SK-N-SH treated with all-trans-retinoic acid at 6 μM for 48 hours (cell line): Measurements from ENCODE around the gene MED12.
A peak's percentile ranks its signal among the peaks of the same experiment; 100 is the strongest.

ENCODE experiments used
- ATAC-seq: fragments of 200-7000 bp; cut with Tn5 transposase; 3 replicates; pipeline ENCODE4 v1.9.1; 2020; ENCODE audit warnings: mild to moderate bottlenecking, moderate library complexity
- ARNTL ChIP-seq: fragments of 450-650 bp; formaldehyde crosslinking; IDR thresholded peaks from 2 replicates; pipeline ENCODE4 v1.5.0; 2020; ENCODE audit warnings: low read depth, mild to moderate bottlenecking, moderate library complexity, borderline replicate concordance
- BACH2 ChIP-seq: fragments of 250-450 bp; sonication (Bioruptor Pico); IDR thresholded peaks from 2 replicates; pipeline ENCODE4 v1.9.0; 2021; ENCODE audit warnings: mild to moderate bottlenecking, borderline replicate concordance
- CREB5 ChIP-seq: fragments of 250-450 bp; sonication (Bioruptor Pico); IDR thresholded peaks from 2 replicates; pipeline ENCODE4 v1.5.1; 2020; ENCODE audit warnings: low read depth, mild to moderate bottlenecking, moderate library complexity
- CSDC2 ChIP-seq: fragments of 250-450 bp; sonication (Bioruptor Pico); IDR thresholded peaks from 2 replicates; pipeline ENCODE4 v1.5.0; 2020; ENCODE audit warnings: mild to moderate bottlenecking, moderate library complexity
- CSRNP3 ChIP-seq: fragments of 250-450 bp; sonication (Bioruptor Pico); IDR thresholded peaks from 2 replicates; pipeline ENCODE4 v1.5.1; 2021; ENCODE audit warnings: mild to moderate bottlenecking, moderate library complexity
- ESRRG ChIP-seq: fragments of 250-450 bp; sonication (Bioruptor Pico); IDR thresholded peaks from 2 replicates; pipeline ENCODE4 v1.6.1; 2021; ENCODE audit warnings: mild to moderate bottlenecking
- GLIS3 ChIP-seq: fragments of 250-450 bp; sonication (Bioruptor Pico); IDR thresholded peaks from 2 replicates; pipeline ENCODE4 v1.5.0; 2020; ENCODE audit warnings: mild to moderate bottlenecking, moderate library complexity
- OSR1 ChIP-seq: fragments of 250-450 bp; sonication (Bioruptor Pico); IDR thresholded peaks from 2 replicates; pipeline ENCODE4 v1.8.0; 2022; ENCODE audit warnings: moderate library complexity, mild to moderate bottlenecking, inconsistent platforms
- PATZ1 ChIP-seq: fragments of 250-450 bp; sonication (Bioruptor Pico); IDR thresholded peaks from 2 replicates; pipeline ENCODE4 v1.8.0; 2020; ENCODE audit warnings: mild to moderate bottlenecking, moderate library complexity, borderline replicate concordance
- POU6F1 ChIP-seq: fragments of 250-450 bp; sonication (Bioruptor Pico); IDR thresholded peaks from 2 replicates; pipeline ENCODE4 v1.8.0; 2021; ENCODE audit warnings: low read depth, mild to moderate bottlenecking, moderate library complexity, borderline replicate concordance
- PPARA ChIP-seq: fragments of 250-450 bp; sonication (Bioruptor Pico); IDR thresholded peaks from 2 replicates; pipeline ENCODE4 v1.5.0; 2020; ENCODE audit warnings: mild to moderate bottlenecking, borderline replicate concordance
- RARB ChIP-seq: fragments of 250-450 bp; sonication (Bioruptor Pico); IDR thresholded peaks from 2 replicates; pipeline ENCODE4 v1.8.0; 2021; ENCODE audit warnings: mild to moderate bottlenecking, moderate library complexity
- SNAI2 ChIP-seq: fragments of 250-450 bp; sonication (Bioruptor Pico); IDR thresholded peaks from 2 replicates; pipeline ENCODE4 v1.5.0; 2020; ENCODE audit warnings: mild to moderate bottlenecking, moderate library complexity
- TOX ChIP-seq: fragments of 250-450 bp; sonication (Bioruptor Pico); IDR thresholded peaks from 2 replicates; pipeline ENCODE4 v1.8.0; 2021; ENCODE audit warnings: mild to moderate bottlenecking, moderate library complexity, borderline replicate concordance
- TSHZ2 ChIP-seq: fragments of 250-450 bp; sonication (Bioruptor Pico); IDR thresholded peaks from 2 replicates; pipeline ENCODE4 v1.5.0; 2020; ENCODE audit warnings: mild to moderate bottlenecking, moderate library complexity
- ZC3H10 ChIP-seq: fragments of 250-450 bp; sonication (Bioruptor Pico); IDR thresholded peaks from 2 replicates; pipeline ENCODE4 v1.5.1; 2021; ENCODE audit warnings: mild to moderate bottlenecking, moderate library complexity
- ZFP3 ChIP-seq: fragments of 250-450 bp; sonication (Bioruptor Pico); IDR thresholded peaks from 2 replicates; pipeline ENCODE4 v1.5.0; 2020; ENCODE audit warnings: mild to moderate bottlenecking, moderate library complexity
- ZFP30 ChIP-seq: fragments of 450-650 bp; formaldehyde crosslinking; IDR thresholded peaks from 2 replicates; pipeline ENCODE4 v1.5.0; 2022; ENCODE audit warnings: mild to moderate bottlenecking, moderate library complexity
- ZNF70 ChIP-seq: fragments of 450-650 bp; formaldehyde crosslinking; IDR thresholded peaks from 2 replicates; pipeline ENCODE4 v1.5.0; 2020; ENCODE audit warnings: mild to moderate bottlenecking, moderate library complexity

The MED12 gene

GRCh38 chrX:71171110-71171801 lies 52.9 kb downstream of the MED12 start:
- ATAC-seq: no peak
- TF ChIP-seq CREB5 (CRISPR knock-in tag): no peak
- TF ChIP-seq ARNTL (CRISPR knock-in tag): no peak
- no peak for TF ChIP-seq RARB
- no peak for TF ChIP-seq POU6F1 (CRISPR knock-in tag)
- no peak for TF ChIP-seq ESRRG (CRISPR knock-in tag)
- TF ChIP-seq TOX (CRISPR knock-in tag): no peak
- no peak for TF ChIP-seq ZFP30
- TF ChIP-seq CSDC2 (CRISPR knock-in tag): no peak
- TF ChIP-seq ZC3H10 (CRISPR knock-in tag): no peak
- no peak for TF ChIP-seq PPARA (CRISPR knock-in tag)
- no peak for TF ChIP-seq OSR1 (CRISPR knock-in tag)
- TF ChIP-seq CSRNP3 (CRISPR knock-in tag): no peak
- no peak for TF ChIP-seq TSHZ2 (CRISPR knock-in tag)
- TF ChIP-seq GLIS3: no peak
- no peak for TF ChIP-seq ZFP3
- TF ChIP-seq BACH2 (CRISPR knock-in tag): no peak

- TF ChIP-seq ESRRG (CRISPR knock-in tag) (no peak), TSHZ2 (CRISPR knock-in tag) (no peak)
- no peak for ATAC-seq
These were observed 55.0 kb downstream of the MED12 start for GRCh38 chrX:71173440-71173839.

- TF ChIP-seq ESRRG (CRISPR knock-in tag): no peak
- peak; percentile 96 for TF ChIP-seq ZNF70 (CRISPR knock-in tag)
- TF ChIP-seq, all 23 proteins: peak for 1
- no peak for ATAC-seq
These were observed 56.4 kb downstream of the MED12 start for GRCh38 chrX:71174795-71175194.

GRCh38 chrX:71175531-71175930 lies 57.1 kb downstream of the MED12 start:
- no peak for ATAC-seq
- TF ChIP-seq TSHZ2 (CRISPR knock-in tag) (no peak), ARNTL (CRISPR knock-in tag) (no peak), ZFP3 (no peak), CREB5 (CRISPR knock-in tag) (no peak), SNAI2 (CRISPR knock-in tag) (no peak), ZC3H10 (CRISPR knock-in tag) (no peak), PATZ1 (CRISPR knock-in tag) (no peak)
